Activated T-helper 2 cell treated with anti-CD3 and anti-CD28 coated beads, Interferon-gamma antibody, Interleukin-2, Interleukin-4, amounts not matched to agents 10 μg/mL and 5 μg/mL and 100 μg/mL, durations not matched to agents 14 hours and 24 hours and 36 hours (primary cell): ENCODE results near the gene ZNF708. TPM values are rescaled to one million over a fixed set of nuclear protein-coding genes. Genes with fewer than 3 reads are reported as not detected.
"Not testable (repeated sequence)": the region's sequence is repeated elsewhere in the genome, so short reads cannot be mapped to it uniquely, and the experiment has no call there.

Experiments
- DNase-seq: peaks from one replicate; pipeline ENCODE4 v3.0.0; 2021; ENCODE audit warnings: low spot score
- H3K27ac Mint-ChIP-seq: one replicate; pipeline ENCODE4 v1.8.0; 2021; ENCODE audit warnings: mixed read lengths
- H3K27me3 Mint-ChIP-seq: one replicate; pipeline ENCODE4 v1.8.0; 2021; ENCODE audit warnings: low read depth, mixed read lengths
- H3K36me3 Mint-ChIP-seq: one replicate; pipeline ENCODE4 v1.8.0; 2021; ENCODE audit warnings: low read depth, mixed read lengths
- H3K4me1 Mint-ChIP-seq: one replicate; pipeline ENCODE4 v1.8.0; 2021; ENCODE audit warnings: low read depth, mixed read lengths
- H3K4me3 Mint-ChIP-seq: one replicate; pipeline ENCODE4 v1.8.0; 2021; ENCODE audit warnings: low read depth, mild to moderate bottlenecking, moderate library complexity, mixed read lengths
- H3K9me3 Mint-ChIP-seq: one replicate; pipeline ENCODE4 v1.8.0; 2021; ENCODE audit warnings: mixed read lengths
- intact Hi-C: fragments of 100-400 bp; cut with micrococcal nuclease; formaldehyde crosslinking; loops from one replicate; pipeline ENCODE4 v1.15.1; 2023
- total RNA-seq: library from RNA; stranded (reverse); gene quantifications from 2 replicates; pipeline ENCODE4 v1.2.3, GENCODE V29; 2022

Gene ZNF708
- 11.0 and 12.1 TPM in 2 replicates for total RNA-seq

DNA sequence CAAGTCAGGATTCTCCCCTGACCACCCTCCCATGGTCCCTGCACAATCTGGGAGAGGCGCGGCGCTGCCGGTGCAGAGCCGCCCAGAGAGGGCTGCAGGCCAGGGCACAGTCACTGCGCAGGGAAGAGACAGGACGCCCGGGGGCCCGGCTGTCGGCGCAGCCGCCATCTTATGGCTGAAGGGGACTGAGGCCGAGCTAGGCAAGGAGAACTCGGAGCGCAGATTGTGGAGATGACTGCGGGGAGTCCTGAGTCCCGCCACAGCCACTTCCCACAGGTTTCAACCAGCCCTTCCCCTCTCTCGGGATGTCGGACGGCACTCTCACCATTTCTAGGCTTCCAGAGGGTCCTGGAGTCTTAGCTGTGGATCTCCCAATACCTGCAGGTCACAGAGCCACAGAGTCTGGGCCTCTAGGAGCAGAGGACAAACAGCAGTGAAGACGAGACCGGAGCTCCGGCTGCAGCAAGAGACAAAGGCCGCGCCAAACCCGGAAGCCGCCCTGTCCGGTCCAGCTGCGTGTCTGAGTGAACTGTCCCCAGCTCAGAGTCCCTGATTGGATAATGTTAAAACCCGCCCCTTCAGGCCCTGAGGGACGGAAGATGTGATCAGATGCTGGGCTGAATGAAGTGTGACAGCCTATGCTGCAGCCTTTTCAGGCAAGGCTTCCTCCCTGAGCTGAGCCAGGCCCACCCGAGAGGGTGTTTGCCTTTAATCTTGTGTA, at the start of gene ZNF708:
Gene ZNF708, minus strand, starts transcription at position 526 of the 721 bp plus-strand sequence. Its CDS starts 198 bp downstream, at position 328.
- DNase-seq: peak; percentile 78
- Mint-ChIP-seq H3K4me1 (peaks cover 11% of the 10 kb centered on the region), H3K27me3 (no peaks in the 10 kb centered on the region), H3K9me3 (peaks cover 23% of the 10 kb centered on the region), H3K4me3 (peak within 1 kb of the TSS; percentile 99), H3K27ac (peak within 1 kb of the TSS; percentile 99), H3K36me3 (peaks cover 49% of the 10 kb centered on the region)
- intact Hi-C loops: loop anchor here (1.0 to 10.0 kb wide), 6 partner anchors 30 to 1462 kb away; partner anchors contain the start of genes ZNF429, ZNF43, ZNF430 and ZNF737

GRCh38 chr19:21362291-21362690, 33.1 kb upstream of the ZNF708 start:
- intact Hi-C loops: no loop called here
- peaks cover 6% of the 10 kb centered on the region for H3K4me1 Mint-ChIP-seq
- H3K27ac Mint-ChIP-seq: no peak overlapping the region
- no peak overlapping the region for H3K4me3 Mint-ChIP-seq
- H3K9me3 Mint-ChIP-seq: peaks cover 39% of the 10 kb centered on the region
- no peak for DNase-seq
- H3K27me3 Mint-ChIP-seq: no peaks in the 10 kb centered on the region
- peaks cover 81% of the 10 kb centered on the region for H3K36me3 Mint-ChIP-seq

DNA sequence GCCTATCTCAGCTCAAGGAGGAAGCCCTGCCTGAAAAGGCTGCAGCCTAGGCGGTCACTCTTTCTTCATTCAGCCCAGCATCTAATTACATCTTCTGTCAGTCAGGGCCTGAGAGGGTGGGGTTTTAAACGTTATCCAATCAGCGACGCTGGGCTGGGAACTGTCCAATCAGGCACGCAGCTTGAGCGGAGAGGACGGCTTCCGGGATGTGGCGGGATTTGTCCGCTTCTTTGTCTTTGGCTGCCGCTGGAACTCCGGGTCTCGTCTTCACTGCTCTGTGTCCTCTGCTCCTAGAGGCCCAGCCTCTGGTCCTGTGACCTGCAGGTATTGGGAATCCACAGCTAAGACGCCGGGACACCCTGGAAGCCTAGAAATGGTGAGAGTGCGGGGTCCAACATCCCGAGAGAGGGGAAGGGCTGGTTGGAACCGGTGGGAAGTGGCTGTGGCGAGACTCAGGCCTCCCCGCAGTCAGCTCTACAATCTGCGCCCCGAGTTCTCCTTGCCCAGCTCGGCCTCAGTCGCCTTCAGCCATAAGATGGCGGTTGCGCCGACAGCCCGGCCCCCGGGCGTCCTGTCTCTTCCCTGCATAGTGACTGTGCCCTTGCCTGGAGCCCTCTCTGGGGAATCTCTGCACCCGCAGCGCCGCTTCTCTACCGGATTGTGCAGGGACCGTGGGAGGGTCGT, 29.7 kb upstream of the ZNF708 start, which contains the start of gene ZNF738:
Gene ZNF738, plus strand, starts transcription at position 233 of the 684 bp plus-strand sequence. Its CDS starts 141 bp downstream, at position 374.
- H3K4me3 Mint-ChIP-seq: peak within 1 kb of the TSS; percentile 99
- no peaks in the 10 kb centered on the region for H3K27me3 Mint-ChIP-seq
- intact Hi-C loops: loop anchor here (1.0 kb wide), 1 partner anchor 30 kb away; the partner anchor contains the start of gene ZNF708
- H3K4me1 Mint-ChIP-seq: peaks cover 6% of the 10 kb centered on the region
- peaks cover 34% of the 10 kb centered on the region for H3K9me3 Mint-ChIP-seq
- peak; percentile 82 for DNase-seq
- H3K27ac Mint-ChIP-seq: peak within 1 kb of the TSS; percentile 98
- peaks cover 48% of the 10 kb centered on the region for H3K36me3 Mint-ChIP-seq

DNA sequence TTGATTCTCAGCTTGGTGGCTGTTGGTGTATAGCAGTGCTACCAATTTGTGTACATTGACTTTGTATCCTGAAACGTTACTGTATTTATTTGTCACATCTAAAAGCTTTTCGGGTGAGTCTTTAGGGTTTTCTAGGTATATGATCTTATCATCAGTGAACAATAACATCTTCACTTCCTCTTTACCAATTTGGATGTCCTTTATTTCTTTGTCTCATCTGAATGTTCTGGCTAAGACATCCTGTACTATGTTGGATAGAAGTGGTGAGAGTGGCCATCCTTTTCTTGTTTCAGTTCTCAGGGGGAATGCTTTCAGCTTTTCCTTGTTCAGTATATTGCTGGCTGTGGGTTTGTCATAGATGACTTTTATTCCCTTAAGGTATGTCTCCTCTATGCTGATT, 23.6 kb upstream of the ZNF708 start:
- DNase-seq: no peak
- Mint-ChIP-seq H3K9me3 (peaks cover 61% of the 10 kb centered on the region), H3K4me3 (no peak overlapping the region), H3K27ac (no peak overlapping the region), H3K36me3 (no peaks in the 10 kb centered on the region), H3K27me3 (no peaks in the 10 kb centered on the region), H3K4me1 (peaks cover 4% of the 10 kb centered on the region)
- intact Hi-C loops: no loop called here

DNA sequence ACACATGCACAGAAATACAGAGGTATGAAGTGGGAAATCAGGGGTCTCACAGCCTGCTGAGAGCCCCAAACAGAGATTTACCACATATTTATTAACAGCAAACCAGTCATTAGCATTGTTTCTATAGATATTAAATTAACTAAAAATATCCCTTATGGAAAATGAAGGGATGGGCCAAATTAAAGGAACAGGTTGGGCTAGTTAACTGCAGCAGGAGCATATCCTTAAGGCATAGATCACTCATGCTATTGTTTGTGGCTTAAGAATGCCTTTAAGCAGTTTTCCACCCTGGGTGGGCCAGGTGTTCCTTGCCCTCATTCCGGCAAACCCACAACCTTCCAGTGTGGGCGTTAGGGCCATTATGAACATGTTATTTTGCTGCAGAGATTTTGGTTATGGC, 15.6 kb upstream of the ZNF708 start:
- peaks cover 50% of the 10 kb centered on the region for H3K9me3 Mint-ChIP-seq
- H3K4me3 Mint-ChIP-seq, H3K36me3 Mint-ChIP-seq: not testable (repeated sequence)

GRCh38 chr19:21335721-21336120, 6.5 kb upstream of the ZNF708 start:
- Mint-ChIP-seq H3K4me3 (no peak overlapping the region), H3K9me3 (peaks cover 49% of the 10 kb centered on the region), H3K4me1 (no peaks in the 10 kb centered on the region), H3K27ac (no peak overlapping the region), H3K27me3 (no peaks in the 10 kb centered on the region), H3K36me3 (no peaks in the 10 kb centered on the region)
- DNase-seq: no peak
- intact Hi-C loops: no loop called here

More for the DNA sequence above, 15.6 kb upstream of the ZNF708 start:
- DNase-seq, intact Hi-C loops, H3K4me1 Mint-ChIP-seq, H3K27ac Mint-ChIP-seq, H3K27me3 Mint-ChIP-seq: not testable (repeated sequence)

- no peaks in the 10 kb centered on the region for H3K27me3 Mint-ChIP-seq
- peaks cover 27% of the 10 kb centered on the region for H3K9me3 Mint-ChIP-seq
- H3K27ac Mint-ChIP-seq: peak overlapping the region; percentile 99
- peak overlapping the region; percentile 99 for H3K4me3 Mint-ChIP-seq
- peaks cover 55% of the 10 kb centered on the region for H3K36me3 Mint-ChIP-seq
- DNase-seq: no peak
- intact Hi-C loops: loop anchor here (2.0 to 10.0 kb wide), 4 partner anchors 304 to 1462 kb away; partner anchors contain the start of genes ZNF43, ZNF430 and ZNF737
- peaks cover 11% of the 10 kb centered on the region for H3K4me1 Mint-ChIP-seq
Observed at GRCh38 chr19:21328406-21328805, 804 bp downstream of the ZNF708 start.

DNA sequence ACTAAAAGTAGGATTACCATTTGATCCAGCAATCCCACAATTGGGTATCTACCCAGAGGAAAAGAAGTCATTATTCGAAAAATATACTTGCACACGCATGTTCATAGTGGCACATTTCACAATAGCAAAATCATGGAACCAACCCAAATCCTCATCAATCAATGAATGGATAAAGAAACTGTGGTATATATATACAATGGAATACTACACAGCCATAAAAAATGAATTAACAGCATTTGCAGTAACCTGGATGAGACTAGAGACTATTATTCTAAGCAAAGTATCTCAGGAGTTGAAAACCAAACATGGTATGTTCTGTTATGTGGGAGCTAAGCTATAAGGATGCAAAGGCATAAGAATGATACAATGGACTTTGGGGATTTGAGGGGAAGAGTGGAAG, 3.0 kb downstream of the ZNF708 start:
- no peaks in the 10 kb centered on the region for H3K27me3 Mint-ChIP-seq
- no peak for DNase-seq
- no peak overlapping the region for H3K4me3 Mint-ChIP-seq
- peaks cover 11% of the 10 kb centered on the region for H3K4me1 Mint-ChIP-seq
- intact Hi-C loops: loop anchor here (10.0 kb wide), 3 partner anchors 301 to 761 kb away; partner anchors contain the start of genes ZNF43, ZNF430 and ZNF737
- peaks cover 77% of the 10 kb centered on the region for H3K36me3 Mint-ChIP-seq
- H3K9me3 Mint-ChIP-seq: peaks cover 48% of the 10 kb centered on the region
- H3K27ac Mint-ChIP-seq: no peak overlapping the region

DNA sequence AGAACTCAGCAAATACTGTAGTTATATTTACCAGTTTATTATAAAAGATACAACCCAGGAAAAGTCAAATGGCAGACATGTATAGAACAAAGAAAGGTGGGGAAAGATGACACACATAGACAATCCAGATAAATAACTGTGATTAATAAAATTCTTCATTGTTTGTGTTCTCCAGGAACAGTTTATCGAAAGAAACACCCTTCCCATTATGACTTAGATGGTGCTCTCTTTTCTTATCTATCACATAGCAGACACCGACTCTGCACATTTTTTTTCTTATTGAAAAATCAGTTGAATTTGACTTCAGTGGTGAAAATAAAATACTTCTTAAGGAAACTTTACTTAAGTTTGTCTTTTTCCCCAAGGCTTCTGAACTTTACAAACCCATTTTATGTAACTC, 6.2 kb downstream of the ZNF708 start:
- no peak for DNase-seq
- Mint-ChIP-seq H3K27me3 (no peaks in the 10 kb centered on the region), H3K27ac (no peak overlapping the region), H3K4me1 (peaks cover 8% of the 10 kb centered on the region), H3K36me3 (peaks cover 95% of the 10 kb centered on the region), H3K4me3 (no peak overlapping the region), H3K9me3 (peaks cover 69% of the 10 kb centered on the region)
- intact Hi-C loops: loop anchor here (10.0 kb wide), 3 partner anchors 298 to 758 kb away; partner anchors contain the start of genes ZNF43, ZNF430 and ZNF737

GRCh38 chr19:21322528-21322927, 6.7 kb downstream of the ZNF708 start:
- intact Hi-C loops: loop anchor here (10.0 kb wide), 3 partner anchors 298 to 758 kb away; partner anchors contain the start of genes ZNF43, ZNF430 and ZNF737
- Mint-ChIP-seq H3K4me1 (peaks cover 4% of the 10 kb centered on the region), H3K36me3 (peaks cover 95% of the 10 kb centered on the region), H3K4me3 (no peak overlapping the region), H3K9me3 (peaks cover 73% of the 10 kb centered on the region), H3K27ac (no peak overlapping the region), H3K27me3 (no peaks in the 10 kb centered on the region)
- DNase-seq: no peak

DNA sequence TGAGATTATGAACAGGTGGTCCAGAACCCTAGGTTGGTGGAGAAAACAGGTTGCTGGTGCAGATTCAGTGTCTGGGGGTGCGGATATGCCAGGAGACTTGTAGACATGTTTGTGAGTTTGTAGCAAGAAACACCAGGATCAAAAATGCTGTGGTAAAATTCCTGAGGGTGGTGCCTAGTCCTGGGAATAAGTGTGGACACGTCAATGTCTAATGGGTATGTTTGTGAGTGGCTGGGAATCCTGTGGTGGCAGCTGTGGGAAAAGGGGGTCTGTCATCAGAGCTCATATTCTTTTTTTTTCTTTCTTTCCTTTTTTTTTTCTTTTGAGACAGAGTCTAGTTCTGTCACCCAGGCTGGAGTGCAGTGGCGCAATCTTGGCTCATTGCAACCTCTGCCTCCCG, 7.2 kb downstream of the ZNF708 start:
- Mint-ChIP-seq H3K27ac (no peak overlapping the region), H3K9me3 (peaks cover 78% of the 10 kb centered on the region), H3K36me3 (peaks cover 95% of the 10 kb centered on the region), H3K4me1 (peaks cover 3% of the 10 kb centered on the region), H3K4me3 (no peak overlapping the region), H3K27me3 (no peaks in the 10 kb centered on the region)
- no peak for DNase-seq
- intact Hi-C loops: loop anchor here (10.0 kb wide), 3 partner anchors 297 to 757 kb away; partner anchors contain the start of genes ZNF43, ZNF430 and ZNF737

DNA sequence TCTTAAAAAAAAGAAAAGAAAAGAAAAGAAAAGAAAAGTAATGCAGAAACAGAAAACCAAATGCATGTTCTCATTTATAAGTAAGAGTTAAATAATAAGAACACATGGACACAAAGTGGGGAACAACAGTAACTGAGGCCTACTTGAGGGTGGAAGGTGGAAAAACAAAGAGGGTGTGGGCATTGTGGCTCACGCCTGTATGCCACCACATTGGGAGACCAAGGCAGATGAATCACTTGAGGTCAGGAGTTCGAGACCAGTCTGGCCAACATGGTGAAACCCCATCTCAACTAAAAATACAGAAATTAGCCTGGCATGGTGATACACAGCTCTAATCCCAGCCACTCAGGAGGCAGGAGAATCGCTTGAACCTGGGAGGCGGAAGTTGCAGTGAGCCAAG, 8.1 kb downstream of the ZNF708 start:
- peaks cover 94% of the 10 kb centered on the region for H3K36me3 Mint-ChIP-seq
- no peak overlapping the region for H3K4me3 Mint-ChIP-seq
- intact Hi-C loops: loop anchor here (10.0 kb wide), 3 partner anchors 296 to 756 kb away; partner anchors contain the start of genes ZNF43, ZNF430 and ZNF737
- DNase-seq: no peak
- peaks cover 73% of the 10 kb centered on the region for H3K9me3 Mint-ChIP-seq
- H3K27me3 Mint-ChIP-seq: no peaks in the 10 kb centered on the region
- H3K4me1 Mint-ChIP-seq: peaks cover 3% of the 10 kb centered on the region
- no peak overlapping the region for H3K27ac Mint-ChIP-seq
